ENCODE measurements around the gene WBP1L. TPM values are rescaled to one million over a fixed set of nuclear protein-coding genes. Genes with fewer than 3 reads are reported as not detected.
"Not testable (repeated sequence)": the region's sequence is repeated elsewhere in the genome, so short reads cannot be mapped to it uniquely, and the experiment has no call there.

Gene WBP1L
- total RNA-seq = 100 to 1,000 TPM; 123 to 268 TPM

DNA sequence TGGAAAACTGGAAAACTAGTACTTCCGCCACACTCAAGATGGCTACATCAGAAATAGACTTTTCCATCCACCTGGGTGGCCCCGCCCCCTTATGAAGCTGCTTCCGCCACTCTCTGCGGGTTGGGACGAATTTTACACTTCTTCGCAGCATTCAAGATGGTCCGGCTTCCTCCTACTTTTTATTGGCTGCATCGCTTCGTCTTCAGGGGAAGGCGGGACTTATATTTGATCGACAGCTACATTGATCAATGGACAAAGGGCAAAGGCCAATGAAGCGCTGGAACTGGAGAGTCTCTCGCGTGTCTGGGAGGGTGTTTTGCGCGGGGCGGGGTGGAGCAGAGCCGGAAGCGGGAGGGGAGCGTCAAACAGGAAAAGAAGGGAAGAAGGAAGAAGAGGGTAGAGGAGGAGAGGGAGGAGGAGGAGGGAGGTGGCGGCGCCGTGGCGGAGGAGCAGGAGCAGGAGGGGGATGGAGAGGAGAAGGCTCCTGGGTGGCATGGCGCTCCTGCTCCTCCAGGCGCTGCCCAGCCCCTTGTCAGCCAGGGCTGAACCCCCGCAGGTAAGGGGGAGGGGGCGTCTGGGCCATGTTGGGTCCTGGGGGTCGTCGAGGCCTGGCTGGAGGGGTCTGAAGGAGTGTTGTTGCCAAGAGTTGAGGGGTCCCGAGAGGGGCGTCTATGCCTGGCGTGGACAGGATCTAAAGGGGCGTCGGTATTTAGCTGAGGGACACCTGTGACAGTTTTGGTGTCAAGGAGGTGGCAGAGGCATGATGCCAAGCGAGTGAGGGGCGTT, at the start of gene WBP1L:
TSS of gene WBP1L (plus strand) at position 361 of the 786 bp plus-strand sequence. CDS start at position 467, 106 bp downstream.
- peak; percentile 95 for ATAC-seq (ENCODE audit: insufficient number of reproducible peaks, low FRiP score, low read depth)

DNA sequence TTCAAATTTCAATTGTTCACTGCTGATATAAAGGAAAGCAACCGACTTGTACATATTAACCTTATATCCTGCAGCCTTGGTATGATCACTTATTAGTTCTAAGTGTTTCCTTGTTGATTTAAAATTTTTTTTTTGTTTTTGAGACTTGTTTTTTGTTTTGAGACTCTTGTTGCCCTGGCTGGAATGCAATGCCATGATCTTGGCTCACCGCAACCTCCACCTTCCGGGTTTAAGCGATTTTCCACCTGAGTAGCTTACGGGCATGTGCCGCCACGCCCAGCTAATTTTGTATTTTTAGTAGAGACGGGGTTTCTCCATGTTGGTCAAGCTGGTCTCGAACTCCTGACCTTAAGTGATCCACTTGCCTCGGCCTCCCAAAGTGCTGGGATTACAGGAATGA, 48.3 kb upstream of the WBP1L start:
- not testable (repeated sequence) for DNase-seq (ENCODE audit: low spot score); H3K9me3 ChIP-seq; H3K4me1 ChIP-seq (ENCODE audit: control insufficient read depth in 1 of 2, low read depth in 2 of 2); H3K27me3 ChIP-seq (replicated peaks; ENCODE audit: insufficient read depth); H3K4me3 ChIP-seq; H3K27ac ChIP-seq; ATAC-seq (ENCODE audit: insufficient number of reproducible peaks, low FRiP score, low read depth)
- peaks cover 11% of the 10 kb centered on the region for H3K36me3 ChIP-seq

More for the DNA sequence above, at the start of gene WBP1L:
- Histone ChIP-seq H3K27ac (peak within 1 kb of the TSS; percentile 94 to 98), H3K9me3 (no peaks in the 10 kb centered on the region), H3K4me1 (ENCODE audit: control insufficient read depth in 1 of 2, low read depth in 2 of 2) (peaks cover 27 to 69% of the 10 kb centered on the region in 2 donors), H3K36me3 (no peaks in the 10 kb centered on the region), H3K27me3 (replicated peaks; ENCODE audit: insufficient read depth) (no peaks in the 10 kb centered on the region), H3K4me3 (peak within 1 kb of the TSS; percentile 95)
- peak; percentile 94 for DNase-seq (ENCODE audit: low spot score)
- TF ChIP-seq, protein P1, sequence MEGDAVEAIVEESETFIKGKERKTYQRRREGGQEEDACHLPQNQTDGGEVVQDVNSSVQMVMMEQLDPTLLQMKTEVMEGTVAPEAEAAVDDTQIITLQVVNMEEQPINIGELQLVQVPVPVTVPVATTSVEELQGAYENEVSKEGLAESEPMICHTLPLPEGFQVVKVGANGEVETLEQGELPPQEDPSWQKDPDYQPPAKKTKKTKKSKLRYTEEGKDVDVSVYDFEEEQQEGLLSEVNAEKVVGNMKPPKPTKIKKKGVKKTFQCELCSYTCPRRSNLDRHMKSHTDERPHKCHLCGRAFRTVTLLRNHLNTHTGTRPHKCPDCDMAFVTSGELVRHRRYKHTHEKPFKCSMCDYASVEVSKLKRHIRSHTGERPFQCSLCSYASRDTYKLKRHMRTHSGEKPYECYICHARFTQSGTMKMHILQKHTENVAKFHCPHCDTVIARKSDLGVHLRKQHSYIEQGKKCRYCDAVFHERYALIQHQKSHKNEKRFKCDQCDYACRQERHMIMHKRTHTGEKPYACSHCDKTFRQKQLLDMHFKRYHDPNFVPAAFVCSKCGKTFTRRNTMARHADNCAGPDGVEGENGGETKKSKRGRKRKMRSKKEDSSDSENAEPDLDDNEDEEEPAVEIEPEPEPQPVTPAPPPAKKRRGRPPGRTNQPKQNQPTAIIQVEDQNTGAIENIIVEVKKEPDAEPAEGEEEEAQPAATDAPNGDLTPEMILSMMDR (IDR thresholded peaks at IDR 0.05) = no peak

DNA sequence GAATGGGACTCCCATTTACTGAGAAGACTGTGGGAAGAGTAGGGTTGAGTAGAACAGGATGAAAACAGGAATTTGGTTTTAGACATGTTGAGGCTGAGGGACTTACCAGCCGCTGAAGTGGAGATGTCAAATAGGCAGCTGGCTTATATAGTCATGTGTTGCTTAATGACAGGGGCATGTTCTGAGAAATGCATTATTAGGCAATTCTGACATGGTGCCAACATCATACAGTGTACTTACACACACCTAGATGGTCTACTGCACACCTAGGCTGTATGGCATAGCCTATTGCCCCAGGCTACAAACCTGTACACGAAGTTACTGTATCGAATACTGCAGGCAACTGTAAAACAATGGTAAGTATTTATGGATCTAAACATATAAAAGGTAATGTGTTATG, 47.0 kb upstream of the WBP1L start:
- no peak overlapping the region for H3K27ac ChIP-seq
- no peaks in the 10 kb centered on the region for H3K9me3 ChIP-seq
- ATAC-seq (ENCODE audit: insufficient number of reproducible peaks, low FRiP score, low read depth) = no peak
- no peak overlapping the region for H3K4me3 ChIP-seq
- H3K4me1 ChIP-seq (ENCODE audit: control insufficient read depth in 1 of 2, low read depth in 2 of 2) = no peaks in the 10 kb centered on the region
- TF ChIP-seq, protein P1 (IDR thresholded peaks at IDR 0.05) = no peak
- H3K36me3 ChIP-seq = peaks cover 11% of the 10 kb centered on the region
- no peak for DNase-seq (ENCODE audit: low spot score)
- H3K27me3 ChIP-seq (replicated peaks; ENCODE audit: insufficient read depth) = no peaks in the 10 kb centered on the region

DNA sequence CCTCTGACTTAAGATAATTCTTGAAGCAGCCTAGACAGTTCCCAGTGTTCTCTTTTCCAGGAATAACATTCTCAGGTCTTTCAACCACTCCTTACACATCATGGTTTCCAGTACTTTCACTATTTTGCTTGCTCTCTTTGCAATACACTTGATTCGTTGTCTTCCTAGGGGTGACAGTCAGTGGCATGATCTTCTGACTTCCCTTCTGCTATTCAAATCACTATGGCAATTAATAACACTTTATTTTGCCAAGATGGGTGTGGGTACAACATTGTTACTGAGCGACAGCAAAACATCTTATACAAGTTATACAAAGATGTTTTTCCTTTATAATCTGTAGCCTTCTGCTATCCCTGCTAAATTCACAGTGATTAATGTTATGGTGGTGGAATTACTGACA, 44.9 kb upstream of the WBP1L start:
- Histone ChIP-seq H3K27ac (no peak overlapping the region), H3K4me3 (no peak overlapping the region), H3K36me3 (peaks cover 11% of the 10 kb centered on the region), H3K4me1 (ENCODE audit: control insufficient read depth in 1 of 2, low read depth in 2 of 2) (no peaks in the 10 kb centered on the region), H3K27me3 (replicated peaks; ENCODE audit: insufficient read depth) (no peaks in the 10 kb centered on the region), H3K9me3 (no peaks in the 10 kb centered on the region)
- no peak for DNase-seq (ENCODE audit: low spot score)
- ATAC-seq (ENCODE audit: insufficient number of reproducible peaks, low FRiP score, low read depth) = no peak
- TF ChIP-seq, protein P1 (IDR thresholded peaks at IDR 0.05) = no peak

DNA sequence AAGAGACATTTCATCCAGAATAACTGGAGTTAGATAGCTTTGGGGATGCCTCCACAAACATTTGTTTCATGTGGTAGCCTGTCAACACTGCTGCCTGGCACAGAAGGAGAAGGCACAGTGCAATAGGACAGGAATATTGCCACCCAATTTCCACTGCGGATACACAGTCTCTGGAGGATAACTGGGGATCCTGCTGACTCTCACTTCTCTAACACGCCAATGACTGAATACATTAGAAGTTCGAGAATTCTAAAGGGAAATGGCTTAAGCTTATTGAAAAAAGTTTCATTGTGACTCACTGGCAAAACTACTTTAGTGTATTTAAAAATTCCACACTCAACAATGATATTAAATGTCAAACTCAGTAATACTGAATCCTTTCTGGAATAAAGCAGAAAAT, 42.5 kb upstream of the WBP1L start:
- Histone ChIP-seq H3K27ac (no peak overlapping the region), H3K9me3 (no peaks in the 10 kb centered on the region), H3K27me3 (replicated peaks; ENCODE audit: insufficient read depth) (no peaks in the 10 kb centered on the region), H3K4me1 (ENCODE audit: control insufficient read depth in 1 of 2, low read depth in 2 of 2) (peaks cover 0 to 3% of the 10 kb centered on the region in 2 donors), H3K4me3 (no peak overlapping the region), H3K36me3 (peaks cover 11% of the 10 kb centered on the region)
- no peak for ATAC-seq (ENCODE audit: insufficient number of reproducible peaks, low FRiP score, low read depth)
- TF ChIP-seq, protein P1 (IDR thresholded peaks at IDR 0.05) = no peak
- no peak for DNase-seq (ENCODE audit: low spot score)

All from thoracic aorta (tissue), 2 donors.